Keratinocyte (primary cell): Measurements from ENCODE around the gene MUL1. TPM values are rescaled to one million over a fixed set of nuclear protein-coding genes. Genes with fewer than 3 reads are reported as not detected.

ENCODE experiments used
- DNase-seq: peaks from one replicate; pipeline ENCODE4 v3.0.0-alpha.2; 2011; ENCODE audit warnings: low read depth, missing footprints, low spot score
- FAIRE-seq: peaks from 2 replicates; lab custom pipeline; 2011; peaks lifted over from hg19 to GRCh38; lab: Jason Lieb, UNC
- H2AFZ ChIP-seq: 2 replicates; pipeline ENCODE4 v1.6.0; 2012; ENCODE audit warnings: low read length, control low read depth, inconsistent platforms; ENCODE audit not compliant: control insufficient read depth
- H3K27ac ChIP-seq: 2 replicates; pipeline ENCODE4 v1.5.1; 2011; ENCODE audit warnings: low read length; ENCODE audit not compliant: control insufficient read depth, insufficient read depth
- H3K27me3 ChIP-seq: 3 replicates; pipeline ENCODE4 v1.6.0; 2011; ENCODE audit warnings: low read length; ENCODE audit not compliant: control insufficient read depth, insufficient read depth; ENCODE audit errors: extremely low read depth
- H3K36me3 ChIP-seq, 2 experiments: 2 replicates in 1 of 2; 3 replicates in 1 of 2; pipeline ENCODE4 v1.5.1; 2011; ENCODE audit warnings: low read length in 2 of 2, mild to moderate bottlenecking in 1 of 2; ENCODE audit not compliant: control insufficient read depth in 2 of 2, insufficient read depth in 2 of 2; ENCODE audit errors: extremely low read depth in 1 of 2
- H3K4me1 ChIP-seq: 3 replicates; pipeline ENCODE4 v1.5.1; 2011; ENCODE audit warnings: low read length; ENCODE audit not compliant: control insufficient read depth, insufficient read depth; ENCODE audit errors: extremely low read depth
- H3K4me2 ChIP-seq: 3 replicates; pipeline ENCODE4 v1.6.0; 2011; ENCODE audit warnings: low read depth, low read length; ENCODE audit not compliant: control insufficient read depth, insufficient read depth; ENCODE audit errors: extremely low read depth
- H3K4me3 ChIP-seq, 3 experiments: fragments of 200-600 bp in 1 of 3; sonication (generic) in 1 of 3; 2 replicates in 2 of 3; 3 replicates in 1 of 3; pipeline ENCODE4 v1.5.1; 2011 to 2016; ENCODE audit warnings: low read length in 3 of 3, mild to moderate bottlenecking in 3 of 3, control low read depth in 2 of 3, inconsistent platforms in 1 of 3, low read depth in 1 of 3, mixed read lengths in 1 of 3, mixed run types in 1 of 3, moderate library complexity in 1 of 3; ENCODE audit not compliant: control insufficient read depth in 2 of 3, insufficient read depth in 2 of 3; ENCODE audit errors: extremely low read depth in 1 of 3
- H3K79me2 ChIP-seq: 2 replicates; pipeline ENCODE4 v1.6.0; 2012; ENCODE audit warnings: low read length; ENCODE audit not compliant: control insufficient read depth, insufficient read depth
- H3K9ac ChIP-seq: 3 replicates; pipeline ENCODE4 v1.6.0; 2011; ENCODE audit warnings: low read length; ENCODE audit not compliant: control insufficient read depth, insufficient read depth; ENCODE audit errors: extremely low read depth
- H3K9me1 ChIP-seq: 3 replicates; pipeline ENCODE4 v1.6.0; 2011; ENCODE audit warnings: low read length; ENCODE audit not compliant: control insufficient read depth, insufficient read depth; ENCODE audit errors: extremely low read depth
- H3K9me3 ChIP-seq: 2 replicates; pipeline ENCODE4 v1.5.1; 2012; ENCODE audit warnings: low read depth, low read length; ENCODE audit not compliant: control insufficient read depth
- H4K20me1 ChIP-seq: 3 replicates; pipeline ENCODE4 v1.6.0; 2011; ENCODE audit warnings: low read length; ENCODE audit not compliant: control insufficient read depth, insufficient read depth; ENCODE audit errors: extremely low read depth
- CTCF ChIP-seq, 3 experiments: IDR thresholded peaks in 1 of 3; conservative IDR thresholded peaks in 1 of 3; optimal IDR thresholded peaks in 1 of 3; 2 replicates in 2 of 3; 3 replicates in 1 of 3; pipeline versions ENCODE3 to v1.5.1; 2011; ENCODE audit warnings: low read length in 3 of 3, mild to moderate bottlenecking in 3 of 3, moderate library complexity in 2 of 3, control low read depth in 1 of 3, inconsistent platforms in 1 of 3; ENCODE audit not compliant: insufficient read depth in 2 of 3; ENCODE audit errors: extremely low read depth in 1 of 3
- EZH2 ChIP-seq: IDR thresholded peaks from one replicate; pipeline ENCODE4 v1.6.1; 2012; ENCODE audit warnings: inconsistent platforms, mild to moderate bottlenecking, low read length, moderate library complexity
- dilution Hi-C: fragments of 300-500 bp; cut with MboI; formaldehyde crosslinking; loops from one replicate; pipeline ENCODE4 v1.7.0; 2020; ENCODE audit warnings: low sequenced_read_pairs; ENCODE audit not compliant: extremely low pct_ligation_motif_present
- polyA plus RNA-seq, 5 experiments: library from polyadenylated mRNA; depleted of rRNA in 3 of 5; stranded (reverse) in 3 of 5; stranded (forward) in 1 of 5; unstranded in 1 of 5; fragments of >200 nt; gene quantifications; 1 replicate in 1 of 5; 2 replicates in 3 of 5; 3 replicates in 1 of 5; pipeline versions ENCODE4 v1.2.1 to v1.2.3, GENCODE V29; 2011 to 2012; ENCODE audit warnings: missing spikeins in 2 of 5, low read depth in 1 of 5, low replicate concordance in 1 of 5

Gene MUL1
- polyA plus RNA-seq, 1 donor (not counting 4 experiments of a cell fraction or from before 2014, with no cell fraction given) = 28.2 TPM

- Histone ChIP-seq H3K27ac (no peak overlapping the region), H4K20me1 (no peaks in the 10 kb centered on the region), H3K9ac (no peak overlapping the region), H2AFZ (no peak overlapping the region), H3K4me2 (no peak overlapping the region), H3K9me1 (no peaks in the 10 kb centered on the region), H3K27me3 (peaks cover 33% of the 10 kb centered on the region), H3K36me3 (no peaks in the 10 kb centered on the region), H3K9me3 (no peaks in the 10 kb centered on the region), H3K79me2 (no peaks in the 10 kb centered on the region), H3K4me3 (no peak overlapping the region), H3K4me1 (no peaks in the 10 kb centered on the region)
- TF ChIP-seq CTCF (optimal IDR thresholded peaks at IDR 0.05 in 1 of 3, IDR thresholded peaks at IDR 0.05 in 1 of 3, conservative IDR thresholded peaks at IDR 0.05 in 1 of 3; ENCODE audit: extremely low read depth in 1 of 3, insufficient read depth in 2 of 3, low read length in 3 of 3) (no peak), EZH2 (no peak)
- DNase-seq (no peak), FAIRE-seq (no peak)
- dilution Hi-C loops = no loop called here
Observed at GRCh38 chr1:20530901-20531300, 22.9 kb upstream of the MUL1 start.

GRCh38 chr1:20530306-20530705, 22.4 kb upstream of the MUL1 start:
- Histone ChIP-seq H3K79me2 (no peaks in the 10 kb centered on the region), H3K36me3 (no peaks in the 10 kb centered on the region), H3K4me3 (no peak overlapping the region), H3K9me1 (no peaks in the 10 kb centered on the region), H2AFZ (no peak overlapping the region), H3K4me2 (no peak overlapping the region), H3K27me3 (peaks cover 32% of the 10 kb centered on the region), H3K9ac (no peak overlapping the region), H4K20me1 (no peaks in the 10 kb centered on the region), H3K27ac (no peak overlapping the region), H3K4me1 (no peaks in the 10 kb centered on the region), H3K9me3 (no peaks in the 10 kb centered on the region)
- dilution Hi-C loops = no loop called here
- DNase-seq = no peak
- TF ChIP-seq EZH2 (no peak), CTCF (optimal IDR thresholded peaks at IDR 0.05 in 1 of 3, IDR thresholded peaks at IDR 0.05 in 1 of 3, conservative IDR thresholded peaks at IDR 0.05 in 1 of 3; ENCODE audit: extremely low read depth in 1 of 3, insufficient read depth in 2 of 3, low read length in 3 of 3) (no peak)
- FAIRE-seq = no peak
